ENCODE results near the gene IFITM5. TPM values are rescaled to one million over a fixed set of nuclear protein-coding genes. Genes with fewer than 3 reads are reported as not detected.
"Not testable (repeated sequence)": the region's sequence is repeated elsewhere in the genome, so short reads cannot be mapped to it uniquely, and the experiment has no call there.

Gene IFITM5
- total RNA-seq, 4 donors from 2014 or later = not detected

DNA sequence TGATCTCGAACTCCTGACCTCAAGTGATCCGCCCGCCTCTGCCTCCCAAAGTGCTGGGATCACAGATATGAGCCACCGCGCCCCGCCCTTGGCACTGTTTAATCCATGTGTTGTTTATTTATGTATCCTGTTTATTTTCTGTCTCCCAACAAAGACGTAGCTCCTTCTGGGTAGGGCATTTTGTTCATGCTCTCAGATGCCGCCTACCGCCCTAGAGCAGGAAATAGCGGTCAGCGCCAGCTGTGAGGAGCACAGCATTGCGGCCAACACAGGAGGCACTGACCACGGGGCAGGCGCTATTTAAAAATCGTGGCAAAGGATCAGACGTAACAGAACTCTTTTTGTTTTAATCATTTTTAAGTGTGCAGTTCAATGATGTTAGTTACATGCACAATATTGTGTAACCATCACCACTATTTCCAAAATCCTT lies 30.6 kb downstream of the IFITM5 start:
- H3K4me3 ChIP-seq (replicated peaks in 1 of 3); H3K4me1 ChIP-seq; H3K27me3 ChIP-seq; intact Hi-C loops (cut with DNase I); H3K36me3 ChIP-seq; H3K9me3 ChIP-seq: not testable (repeated sequence)
- TF ChIP-seq, protein P1, sequence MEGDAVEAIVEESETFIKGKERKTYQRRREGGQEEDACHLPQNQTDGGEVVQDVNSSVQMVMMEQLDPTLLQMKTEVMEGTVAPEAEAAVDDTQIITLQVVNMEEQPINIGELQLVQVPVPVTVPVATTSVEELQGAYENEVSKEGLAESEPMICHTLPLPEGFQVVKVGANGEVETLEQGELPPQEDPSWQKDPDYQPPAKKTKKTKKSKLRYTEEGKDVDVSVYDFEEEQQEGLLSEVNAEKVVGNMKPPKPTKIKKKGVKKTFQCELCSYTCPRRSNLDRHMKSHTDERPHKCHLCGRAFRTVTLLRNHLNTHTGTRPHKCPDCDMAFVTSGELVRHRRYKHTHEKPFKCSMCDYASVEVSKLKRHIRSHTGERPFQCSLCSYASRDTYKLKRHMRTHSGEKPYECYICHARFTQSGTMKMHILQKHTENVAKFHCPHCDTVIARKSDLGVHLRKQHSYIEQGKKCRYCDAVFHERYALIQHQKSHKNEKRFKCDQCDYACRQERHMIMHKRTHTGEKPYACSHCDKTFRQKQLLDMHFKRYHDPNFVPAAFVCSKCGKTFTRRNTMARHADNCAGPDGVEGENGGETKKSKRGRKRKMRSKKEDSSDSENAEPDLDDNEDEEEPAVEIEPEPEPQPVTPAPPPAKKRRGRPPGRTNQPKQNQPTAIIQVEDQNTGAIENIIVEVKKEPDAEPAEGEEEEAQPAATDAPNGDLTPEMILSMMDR (IDR thresholded peaks at IDR 0.05) = peak in 1 of 6 experiments; percentile 6
- peak overlapping the region in 1 of 3 donors; percentile 3 for H3K27ac ChIP-seq
- WGBS, 2 donors = 50 to 59% methylated on average over 16 of the region's 16 CpGs
- DNase-seq = peak; percentile 25 to 43

GRCh38 chr11:267491-267994 lies 31.8 kb downstream of the IFITM5 start:
- Histone ChIP-seq H3K27ac (peak overlapping the region in 1 of 3 donors; percentile 36), H3K4me1 (no peaks in the 10 kb centered on the region), H3K9me3 (no peaks in the 10 kb centered on the region), H3K36me3 (no peaks in the 10 kb centered on the region), H3K27me3 (no peaks in the 10 kb centered on the region), H3K4me3 (replicated peaks in 1 of 3) (no peak overlapping the region)
- 71 to 72% methylated on average over 16 to 18 of the region's 18 CpGs for WGBS, 2 donors
- DNase-seq = no peak
- intact Hi-C loops (cut with DNase I) = no loop called here
- TF ChIP-seq, protein P1 (IDR thresholded peaks at IDR 0.05) = no peak
- no peak for TF ChIP-seq POLR2A (IDR thresholded peaks at IDR 0.05)

DNA sequence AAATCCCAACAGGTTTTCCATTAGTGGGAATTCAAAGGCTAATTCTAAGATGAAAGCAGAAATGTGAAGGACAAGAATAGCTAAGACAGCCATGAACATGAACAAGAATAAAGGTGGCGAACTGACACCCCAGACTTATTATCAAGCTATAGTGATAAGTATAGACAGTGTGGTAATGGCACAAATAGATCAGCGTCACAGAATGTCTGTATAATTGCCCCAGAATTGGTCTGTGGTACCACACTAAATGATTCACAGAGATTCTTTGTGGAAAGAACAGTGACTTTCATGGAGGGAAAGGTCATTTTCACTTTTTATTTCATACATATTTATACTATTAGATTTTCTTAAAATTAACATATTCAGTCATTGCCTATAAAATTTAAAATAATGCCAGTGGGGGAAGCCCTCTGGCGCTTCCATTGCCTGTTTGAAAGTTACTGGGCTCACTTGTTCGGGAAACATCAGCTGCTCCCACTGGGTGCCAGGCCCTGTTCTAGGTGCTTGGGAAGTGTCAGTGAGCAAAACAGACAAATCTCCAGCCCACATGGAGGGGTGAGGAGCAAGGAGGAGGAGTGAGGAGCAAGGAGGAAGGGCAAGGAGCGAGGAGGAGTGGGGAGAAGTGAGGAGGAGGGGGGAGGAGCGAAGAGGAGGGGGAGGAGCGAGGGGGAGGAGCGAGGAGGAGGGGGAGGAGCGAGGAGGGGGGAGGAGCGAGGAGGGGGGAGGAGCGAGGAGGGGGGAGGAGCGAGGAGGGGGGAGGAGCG lies 32.5 kb downstream of the IFITM5 start:
- TF ChIP-seq, protein P1 (IDR thresholded peaks at IDR 0.05) = no peak
- TF ChIP-seq POLR2A (IDR thresholded peaks at IDR 0.05) = no peak
- 85 to 89% methylated on average over 5 of the region's 13 CpGs for WGBS, 2 donors
- intact Hi-C loops (cut with DNase I) = no loop called here
- Histone ChIP-seq H3K36me3 (no peaks in the 10 kb centered on the region), H3K9me3 (no peaks in the 10 kb centered on the region), H3K4me1 (no peaks in the 10 kb centered on the region), H3K4me3 (replicated peaks in 1 of 3) (no peak overlapping the region), H3K27me3 (no peaks in the 10 kb centered on the region), H3K27ac (no peak overlapping the region)
- no peak for DNase-seq

DNA sequence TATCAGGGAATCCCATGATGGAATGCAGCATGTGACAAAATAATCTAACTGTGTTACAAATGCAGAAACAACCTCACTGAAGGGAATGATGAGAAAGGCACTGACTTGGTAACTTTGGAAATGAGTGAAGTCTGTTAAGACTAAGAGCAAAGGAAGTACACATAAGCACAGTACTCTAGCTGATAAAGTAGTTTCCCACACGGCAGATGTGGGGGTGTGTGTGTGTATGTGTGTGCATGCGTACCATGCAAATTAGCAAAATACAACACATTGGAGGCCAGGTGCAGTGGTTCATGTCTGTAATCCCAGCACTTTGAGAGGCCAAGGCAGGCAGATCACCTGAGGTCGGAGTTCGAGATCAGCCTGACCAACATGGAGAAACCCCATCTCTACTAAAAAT lies 37.7 kb downstream of the IFITM5 start:
- H3K4me3 ChIP-seq (replicated peaks in 1 of 3) = no peak overlapping the region
- DNase-seq = no peak
- no peaks in the 10 kb centered on the region for H3K27me3 ChIP-seq
- H3K9me3 ChIP-seq = no peaks in the 10 kb centered on the region
- WGBS, 2 donors = 87 to 91% methylated on average over 4 of the region's 4 CpGs
- intact Hi-C loops (cut with DNase I) = no loop called here
- no peaks in the 10 kb centered on the region for H3K4me1 ChIP-seq
- TF ChIP-seq, protein P1 (IDR thresholded peaks at IDR 0.05) = no peak
- TF ChIP-seq POLR2A (IDR thresholded peaks at IDR 0.05) = no peak
- no peaks in the 10 kb centered on the region for H3K36me3 ChIP-seq
- no peak overlapping the region for H3K27ac ChIP-seq

GRCh38 chr11:259413-259812 lies 39.9 kb downstream of the IFITM5 start:
- Histone ChIP-seq H3K27ac (no peak overlapping the region), H3K4me1 (no peaks in the 10 kb centered on the region), H3K36me3 (no peaks in the 10 kb centered on the region), H3K4me3 (replicated peaks in 1 of 3) (no peak overlapping the region), H3K27me3 (no peaks in the 10 kb centered on the region), H3K9me3 (no peaks in the 10 kb centered on the region)
- DNase-seq = no peak
- intact Hi-C loops (cut with DNase I) = no loop called here
- TF ChIP-seq, protein P1 (IDR thresholded peaks at IDR 0.05) = no peak
- no peak for TF ChIP-seq POLR2A (IDR thresholded peaks at IDR 0.05)
- WGBS, 2 donors = 81 to 89% methylated on average over 10 of the region's 10 CpGs

All from thyroid gland (tissue), 4 donors.